ENCODE results near the gene NUDT4.

Gene NUDT4

GRCh38 chr12:93365616-93366405 is 11.9 kb upstream of the NUDT4 start:
- no peak for DNase-seq (ENCODE audit: low read depth)
- no peak overlapping the region for H3K4me3 ChIP-seq (ENCODE audit: low read length)
- TF ChIP-seq, protein P1, sequence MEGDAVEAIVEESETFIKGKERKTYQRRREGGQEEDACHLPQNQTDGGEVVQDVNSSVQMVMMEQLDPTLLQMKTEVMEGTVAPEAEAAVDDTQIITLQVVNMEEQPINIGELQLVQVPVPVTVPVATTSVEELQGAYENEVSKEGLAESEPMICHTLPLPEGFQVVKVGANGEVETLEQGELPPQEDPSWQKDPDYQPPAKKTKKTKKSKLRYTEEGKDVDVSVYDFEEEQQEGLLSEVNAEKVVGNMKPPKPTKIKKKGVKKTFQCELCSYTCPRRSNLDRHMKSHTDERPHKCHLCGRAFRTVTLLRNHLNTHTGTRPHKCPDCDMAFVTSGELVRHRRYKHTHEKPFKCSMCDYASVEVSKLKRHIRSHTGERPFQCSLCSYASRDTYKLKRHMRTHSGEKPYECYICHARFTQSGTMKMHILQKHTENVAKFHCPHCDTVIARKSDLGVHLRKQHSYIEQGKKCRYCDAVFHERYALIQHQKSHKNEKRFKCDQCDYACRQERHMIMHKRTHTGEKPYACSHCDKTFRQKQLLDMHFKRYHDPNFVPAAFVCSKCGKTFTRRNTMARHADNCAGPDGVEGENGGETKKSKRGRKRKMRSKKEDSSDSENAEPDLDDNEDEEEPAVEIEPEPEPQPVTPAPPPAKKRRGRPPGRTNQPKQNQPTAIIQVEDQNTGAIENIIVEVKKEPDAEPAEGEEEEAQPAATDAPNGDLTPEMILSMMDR (IDR thresholded peaks at IDR 0.05; ENCODE audit: insufficient read depth, low read depth, low read length, missing control alignments), result no peak

- TF ChIP-seq, protein P1 (IDR thresholded peaks at IDR 0.05; ENCODE audit: insufficient read depth, low read depth, low read length, missing control alignments), result no peak
- no peak overlapping the region for H3K4me3 ChIP-seq (ENCODE audit: low read length)
- no peak for DNase-seq (ENCODE audit: low read depth)
Measured at GRCh38 chr12:93366422-93366821, 11.3 kb upstream of the NUDT4 start.

GRCh38 chr12:93368766-93369165 is 9.0 kb upstream of the NUDT4 start:
- TF ChIP-seq, protein P1 (IDR thresholded peaks at IDR 0.05; ENCODE audit: insufficient read depth, low read depth, low read length, missing control alignments), result no peak
- no peak for DNase-seq (ENCODE audit: low read depth)
- no peak overlapping the region for H3K4me3 ChIP-seq (ENCODE audit: low read length)

DNA sequence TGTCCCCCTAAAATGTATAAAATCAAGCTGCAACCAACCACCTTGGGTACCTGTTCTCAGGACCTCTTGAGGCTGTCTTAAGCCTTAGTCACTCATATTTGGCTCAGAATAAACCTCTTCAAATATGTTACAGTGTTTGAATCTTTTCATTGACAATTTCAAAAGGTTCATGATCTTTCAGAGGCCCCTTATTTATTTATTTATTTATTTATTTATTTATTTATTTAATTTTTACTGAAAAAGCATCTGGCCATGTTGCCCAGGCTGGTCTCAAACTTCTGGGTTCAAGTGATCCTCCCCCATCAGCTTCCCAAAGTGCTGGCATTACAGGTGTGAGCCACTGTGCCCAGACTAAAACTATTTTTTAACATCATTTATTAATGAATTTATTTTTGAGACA is 8.2 kb upstream of the NUDT4 start:
- DNase-seq (ENCODE audit: low read depth), result no peak
- H3K4me3 ChIP-seq (ENCODE audit: low read length), result no peak overlapping the region
- TF ChIP-seq, protein P1 (IDR thresholded peaks at IDR 0.05; ENCODE audit: insufficient read depth, low read depth, low read length, missing control alignments), result no peak

DNA sequence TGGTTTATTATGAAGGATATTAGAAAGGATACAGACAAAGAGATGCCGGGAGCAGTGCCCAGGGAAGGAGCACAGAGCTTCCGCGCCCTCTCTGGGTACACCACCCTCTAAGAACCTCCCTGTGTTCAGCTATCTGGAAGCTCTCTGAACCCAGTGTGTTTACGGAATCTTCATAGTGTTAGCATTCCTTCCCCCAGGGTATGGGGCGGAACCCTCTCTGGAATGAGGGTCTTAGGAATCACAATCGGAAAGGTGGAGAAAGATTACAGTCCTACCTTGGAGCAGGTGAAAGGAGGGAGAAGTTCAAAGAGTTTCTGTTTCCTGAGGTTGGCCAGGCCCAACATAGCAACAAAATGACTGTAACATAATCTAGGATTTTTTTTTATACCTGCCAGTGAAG is 6.8 kb upstream of the NUDT4 start:
- H3K4me3 ChIP-seq (ENCODE audit: low read length), result no peak overlapping the region
- TF ChIP-seq, protein P1 (IDR thresholded peaks at IDR 0.05; ENCODE audit: insufficient read depth, low read depth, low read length, missing control alignments), result no peak
- DNase-seq (ENCODE audit: low read depth), result no peak

- TF ChIP-seq, protein P1 (IDR thresholded peaks at IDR 0.05; ENCODE audit: insufficient read depth, low read depth, low read length, missing control alignments), result no peak
- no peak for DNase-seq (ENCODE audit: low read depth)
Measured at GRCh38 chr12:93373961-93374656, 3.6 kb upstream of the NUDT4 start.

More at GRCh38 chr12:93373961-93374656, 3.6 kb upstream of the NUDT4 start:
- H3K4me3 ChIP-seq (ENCODE audit: low read length), result no peak overlapping the region

Data from epithelial cell of esophagus (primary cell).